Type B pancreatic cell (in vitro differentiated cells): ENCODE data around the gene PCDHGB2. TPM values are rescaled to one million over a fixed set of nuclear protein-coding genes. Genes with fewer than 3 reads are reported as not detected.
A peak's percentile ranks its signal among the peaks of the same experiment; 100 is the strongest.
"Not testable (repeated sequence)": the region's sequence is repeated elsewhere in the genome, so short reads cannot be mapped to it uniquely, and the experiment has no call there.

ENCODE experiments used
- DNase-seq: peaks from one replicate; pipeline ENCODE4 v3.0.0; 2021; ENCODE audit warnings: mixed read lengths; ENCODE audit not compliant: unreplicated experiment; ENCODE audit errors: extremely low spot score
- H3K27ac Mint-ChIP-seq: 2 replicates; pipeline ENCODE4 v1.8.0; 2021; ENCODE audit warnings: mild to moderate bottlenecking, mixed read lengths
- H3K27me3 Mint-ChIP-seq: 2 replicates; pipeline ENCODE4 v1.8.0; 2021; ENCODE audit warnings: mixed read lengths
- H3K36me3 Mint-ChIP-seq: 2 replicates; pipeline ENCODE4 v1.8.0; 2021; ENCODE audit warnings: mixed read lengths
- H3K4me1 Mint-ChIP-seq: one replicate; pipeline ENCODE4 v1.8.0; 2021; ENCODE audit warnings: mixed read lengths; ENCODE audit not compliant: unreplicated experiment
- H3K4me3 Mint-ChIP-seq: 2 replicates; pipeline ENCODE4 v1.8.0; 2021; ENCODE audit warnings: mild to moderate bottlenecking, mixed read lengths
- H3K9me3 Mint-ChIP-seq: 2 replicates; pipeline ENCODE4 v1.8.0; 2021; ENCODE audit warnings: mixed read lengths
- CTCF ChIP-seq: fragments of 200-600 bp; sonication (generic); conservative IDR thresholded peaks from 2 replicates; pipeline ENCODE4 v1.5.0; 2021; ENCODE audit warnings: antibody characterized with exemption, mild to moderate bottlenecking
- total RNA-seq: library from RNA; stranded (reverse); gene quantifications from 2 replicates; pipeline ENCODE4 v1.2.1, GENCODE V29; 2021; ENCODE audit warnings: low replicate concordance

PCDHGB2 gene
- total RNA-seq, 1 donor from 2014 or later = 0.94 TPM

- H3K27me3 Mint-ChIP-seq, H3K27ac Mint-ChIP-seq, H3K9me3 Mint-ChIP-seq, H3K4me1 Mint-ChIP-seq: not testable (repeated sequence)
- Mint-ChIP-seq H3K36me3 (peaks cover 16% of the 10 kb centered on the region), H3K4me3 (peak within 1 kb of the TSS; percentile 85)
- DNase-seq = peak; percentile 67
- peak; percentile 67 for TF ChIP-seq CTCF
Measured at GRCh38 chr5:141387557-141388311, 27.9 kb downstream of the PCDHGB2 start, which contains the start of gene PCDHGB4. Gene PCDHGB4 (plus strand): TSS chr5:141387698. CDS start chr5:141387885, 187 bp downstream.

- Mint-ChIP-seq H3K27ac (no peak overlapping the region), H3K4me1 (no peaks in the 10 kb centered on the region), H3K36me3 (peaks cover 16% of the 10 kb centered on the region), H3K4me3 (peak overlapping the region; percentile 68), H3K9me3 (peaks cover 6% of the 10 kb centered on the region), H3K27me3 (no peaks in the 10 kb centered on the region)
- DNase-seq = no peak
- TF ChIP-seq CTCF = no peak
Measured at GRCh38 chr5:141388661-141389060, 28.9 kb downstream of the PCDHGB2 start.

- Mint-ChIP-seq H3K36me3 (peaks cover 20% of the 10 kb centered on the region), H3K4me1 (no peaks in the 10 kb centered on the region), H3K9me3 (peaks cover 10% of the 10 kb centered on the region), H3K27me3 (no peaks in the 10 kb centered on the region), H3K27ac (peak overlapping the region; percentile 4), H3K4me3 (no peak overlapping the region)
- DNase-seq = peak; percentile 55
- no peak for TF ChIP-seq CTCF
Measured at GRCh38 chr5:141389153-141390042, 29.6 kb downstream of the PCDHGB2 start.

GRCh38 chr5:141392429-141393198 lies 32.8 kb downstream of the PCDHGB2 start, which contains the start of gene PCDHGA8:
Gene PCDHGA8 (plus strand): TSS chr5:141392633. CDS start chr5:141392814, 181 bp downstream.
- Mint-ChIP-seq H3K9me3 (peaks cover 14% of the 10 kb centered on the region), H3K36me3 (peaks cover 22% of the 10 kb centered on the region)

More at GRCh38 chr5:141392429-141393198, 32.8 kb downstream of the PCDHGB2 start, which contains the start of gene PCDHGA8:
- H3K4me3 Mint-ChIP-seq = no peak within 1 kb of the TSS
- no peaks in the 10 kb centered on the region for H3K27me3 Mint-ChIP-seq
- no peak for TF ChIP-seq CTCF
- no peaks in the 10 kb centered on the region for H3K4me1 Mint-ChIP-seq
- DNase-seq = no peak
- no peak within 1 kb of the TSS for H3K27ac Mint-ChIP-seq
